ENCODE results near the gene P2RX2. TPM values are rescaled to one million over a fixed set of nuclear protein-coding genes. Genes with fewer than 3 reads are reported as not detected.

Gene P2RX2
- total and polyA plus RNA-seq, 2 experiments from 2014 or later = 1.1 to 1.7 TPM

GRCh38 chr12:132669166-132669879, 50.7 kb downstream of the P2RX2 start:
- Mint-ChIP-seq H3K9me3 (no peaks in the 10 kb centered on the region), H3K36me3 (ENCODE audit: low read depth) (peaks cover 90% of the 10 kb centered on the region), H3K4me1 (no peaks in the 10 kb centered on the region), H3K4me3 (no peak overlapping the region), H3K27ac (no peak overlapping the region), H3K27me3 (ENCODE audit: insufficient read depth, low read depth, poor library complexity) (no peaks in the 10 kb centered on the region)
- H3F3A ChIP-seq (replicated peaks; ENCODE audit: low read depth) = no peaks in the 10 kb centered on the region
- no peaks in the 10 kb centered on the region for H3K27me3 ChIP-seq (ENCODE audit: insufficient read depth)
- no peak for DNase-seq (ENCODE audit: low spot score)
- H3K9me2 ChIP-seq (ENCODE audit: insufficient read depth) = no peaks in the 10 kb centered on the region
- TF ChIP-seq STAT1 (IDR thresholded peaks at IDR 0.05; ENCODE audit: unreplicated experiment) (no peak), EZH2 (IDR thresholded peaks at IDR 0.05; ENCODE audit: low read depth, unreplicated experiment) (no peak), EZH2phosphoT487 (IDR thresholded peaks at IDR 0.05; ENCODE audit: unreplicated experiment) (no peak), NANOG (IDR thresholded peaks at IDR 0.05; ENCODE audit: borderline replicate concordance) (no peak), REST (IDR thresholded peaks at IDR 0.05; ENCODE audit: unreplicated experiment) (no peak)
- H3K27ac ChIP-seq (ENCODE audit: low read depth) = no peak overlapping the region
- no peaks in the 10 kb centered on the region for H3K79me2 ChIP-seq (replicated peaks; ENCODE audit: insufficient read depth)
- H3K4me2 ChIP-seq = no peak overlapping the region
- no peak overlapping the region for H3K4me3 ChIP-seq
- H4K20me1 ChIP-seq (replicated peaks; ENCODE audit: insufficient read depth) = peaks cover 11% of the 10 kb centered on the region
- H3K4me1 ChIP-seq (ENCODE audit: insufficient read depth) = no peaks in the 10 kb centered on the region
- H3K36me3 ChIP-seq (ENCODE audit: insufficient read depth) = peaks cover 42% of the 10 kb centered on the region
- no peak for ATAC-seq
- H2AFZ ChIP-seq = no peak overlapping the region

Small RNA genes within 50 kb of the gene (microRNA-seq; reads per million reads assigned to microRNA genes)
- 0.66 reads per million for gene MIR6763

Small RNA genes within 50 kb of the gene (small RNA-seq; reads per million reads assigned to genes)
- not detected for gene MIR6763 (ENCODE audit: low replicate concordance)

Other genes with a start within 250 kb of the P2RX2 start
- gene FBRSL1, start 128.6 kb upstream of the P2RX2 start, total RNA-seq (2014; rRNA removed; shearing (Covaris generic)) = 65.9 and 89.8 TPM in 2 replicates
- gene FBRSL1, start 128.6 kb upstream of the P2RX2 start, polyA plus RNA-seq (2016; fragmentation: Nextera tagmentation; extraction: Ambion mirVana) = 29.5 and 37.8 TPM in 2 replicates
- 1.7 TPM in 1 of 2 replicates, not detected in the other for gene LRCOL1, start 8.2 kb upstream of the P2RX2 start, total RNA-seq (2014; rRNA removed; shearing (Covaris generic))
- not detected in 2 replicates for gene LRCOL1, start 8.2 kb upstream of the P2RX2 start, polyA plus RNA-seq (2016; fragmentation: Nextera tagmentation; extraction: Ambion mirVana)
- gene POLE, start 68.6 kb downstream of the P2RX2 start, total RNA-seq (2014; rRNA removed; shearing (Covaris generic)) = 90.3 and 125 TPM in 2 replicates
- gene POLE, start 68.6 kb downstream of the P2RX2 start, polyA plus RNA-seq (2016; fragmentation: Nextera tagmentation; extraction: Ambion mirVana) = 29.6 and 33.6 TPM in 2 replicates
- 17.3 and 17.4 TPM in 2 replicates for gene PXMP2, start 68.8 kb downstream of the P2RX2 start, total RNA-seq (2014; rRNA removed; shearing (Covaris generic))
- 19.7 and 24.5 TPM in 2 replicates for gene PXMP2, start 68.8 kb downstream of the P2RX2 start, polyA plus RNA-seq (2016; fragmentation: Nextera tagmentation; extraction: Ambion mirVana)
- gene PGAM5, start 92.1 kb downstream of the P2RX2 start, total RNA-seq (2014; rRNA removed; shearing (Covaris generic)) = 99.7 and 108 TPM in 2 replicates
- 31.1 and 33.0 TPM in 2 replicates for gene PGAM5, start 92.1 kb downstream of the P2RX2 start, polyA plus RNA-seq (2016; fragmentation: Nextera tagmentation; extraction: Ambion mirVana)
- gene ANKLE2, start 143.1 kb downstream of the P2RX2 start, total RNA-seq (2014; rRNA removed; shearing (Covaris generic)) = 63.7 and 68.4 TPM in 2 replicates
- 25.1 and 27.2 TPM in 2 replicates for gene ANKLE2, start 143.1 kb downstream of the P2RX2 start, polyA plus RNA-seq (2016; fragmentation: Nextera tagmentation; extraction: Ambion mirVana)
- gene GOLGA3, start 210.1 kb downstream of the P2RX2 start, total RNA-seq (2014; rRNA removed; shearing (Covaris generic)) = 36.4 and 57.8 TPM in 2 replicates
- 10.3 and 12.7 TPM in 2 replicates for gene GOLGA3, start 210.1 kb downstream of the P2RX2 start, polyA plus RNA-seq (2016; fragmentation: Nextera tagmentation; extraction: Ambion mirVana)